ENCODE measurements around the gene RHOC.
A peak's percentile ranks its signal among the peaks of the same experiment; 100 is the strongest.

The RHOC gene

GRCh38 chr1:112704391-112704933 is 2.5 kb downstream of the RHOC start:
- no peak for DNase-seq (ENCODE audit: extremely low read depth, low read depth)
- TF ChIP-seq CTCF (IDR thresholded peaks at IDR 0.05; ENCODE audit: low read depth, low read length) = no peak

- no peak for TF ChIP-seq CTCF (IDR thresholded peaks at IDR 0.05; ENCODE audit: low read depth, low read length)
- no peak for DNase-seq (ENCODE audit: extremely low read depth, low read depth)
Measured at GRCh38 chr1:112703706-112704105, 3.2 kb downstream of the RHOC start.

GRCh38 chr1:112702420-112703261 is 4.3 kb downstream of the RHOC start:
- no peak for DNase-seq (ENCODE audit: extremely low read depth, low read depth)
- no peak for TF ChIP-seq CTCF (IDR thresholded peaks at IDR 0.05; ENCODE audit: low read depth, low read length)

DNA sequence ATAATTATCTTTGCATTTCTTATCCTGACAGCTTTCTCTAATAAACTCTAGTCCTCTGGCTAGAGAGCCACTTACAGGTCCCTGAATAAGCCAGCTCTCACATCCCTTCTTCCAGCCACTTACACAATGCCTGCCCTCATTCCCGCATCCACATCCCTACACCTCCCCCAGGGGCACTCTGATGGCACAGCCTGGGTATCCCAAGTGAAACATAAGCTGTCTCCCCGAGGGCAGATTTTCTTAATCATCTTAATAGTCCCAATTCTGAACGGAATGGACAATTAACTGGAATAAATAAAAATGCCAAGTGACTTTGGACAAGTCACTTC is 4.9 kb downstream of the RHOC start:
- no peak for TF ChIP-seq CTCF (IDR thresholded peaks at IDR 0.05; ENCODE audit: low read depth, low read length)
- no peak for DNase-seq (ENCODE audit: extremely low read depth, low read depth)

GRCh38 chr1:112701227-112702066 is 5.5 kb downstream of the RHOC start:
- no peak for DNase-seq (ENCODE audit: extremely low read depth, low read depth)
- no peak for TF ChIP-seq CTCF (IDR thresholded peaks at IDR 0.05; ENCODE audit: low read depth, low read length)

- DNase-seq (ENCODE audit: extremely low read depth, low read depth) = peak; percentile 80
- no peak for TF ChIP-seq CTCF (IDR thresholded peaks at IDR 0.05; ENCODE audit: low read depth, low read length)
Measured at GRCh38 chr1:112700290-112701226, 6.4 kb downstream of the RHOC start.

Measured in AG09319 (cell line).